Muscle layer of duodenum (tissue), 2 donors: ENCODE measurements around the gene MYPN.
"Not testable (repeated sequence)": the region's sequence is repeated elsewhere in the genome, so short reads cannot be mapped to it uniquely, and the experiment has no call there.

Source experiments
- H3K27ac ChIP-seq: one replicate; pipeline ENCODE4 v1.7.0; 2013; ENCODE audit warnings: mild to moderate bottlenecking, low read length
- H3K27me3 ChIP-seq: one replicate; pipeline ENCODE4 v1.7.0; 2013; ENCODE audit warnings: low read depth, mild to moderate bottlenecking, control low read depth, low read length
- H3K36me3 ChIP-seq, 2 donors: one replicate each; pipeline ENCODE4 v1.7.0; 2013; ENCODE audit warnings: low read length in 2 of 2, control low read depth in 1 of 2, mild to moderate bottlenecking in 1 of 2; ENCODE audit not compliant: insufficient read depth in 2 of 2, control insufficient read depth in 1 of 2
- H3K4me1 ChIP-seq, 2 donors: one replicate each; pipeline ENCODE4 v1.7.0; 2013; ENCODE audit warnings: low read length in 2 of 2, mild to moderate bottlenecking in 2 of 2, control low read depth in 1 of 2, moderate library complexity in 1 of 2; ENCODE audit not compliant: insufficient read depth in 2 of 2, control insufficient read depth in 1 of 2
- H3K4me3 ChIP-seq, 2 donors: one replicate each; pipeline ENCODE4 v1.7.0; 2013; ENCODE audit warnings: low read length in 2 of 2, low read depth in 1 of 2, mild to moderate bottlenecking in 1 of 2
- H3K9me3 ChIP-seq, 2 donors: one replicate each; pipeline ENCODE4 v1.7.0; 2013; ENCODE audit warnings: low read length in 2 of 2, control low read depth in 1 of 2, mild to moderate bottlenecking in 1 of 2; ENCODE audit not compliant: control insufficient read depth in 1 of 2
- donor health status: healthy.

The MYPN gene, protein sequence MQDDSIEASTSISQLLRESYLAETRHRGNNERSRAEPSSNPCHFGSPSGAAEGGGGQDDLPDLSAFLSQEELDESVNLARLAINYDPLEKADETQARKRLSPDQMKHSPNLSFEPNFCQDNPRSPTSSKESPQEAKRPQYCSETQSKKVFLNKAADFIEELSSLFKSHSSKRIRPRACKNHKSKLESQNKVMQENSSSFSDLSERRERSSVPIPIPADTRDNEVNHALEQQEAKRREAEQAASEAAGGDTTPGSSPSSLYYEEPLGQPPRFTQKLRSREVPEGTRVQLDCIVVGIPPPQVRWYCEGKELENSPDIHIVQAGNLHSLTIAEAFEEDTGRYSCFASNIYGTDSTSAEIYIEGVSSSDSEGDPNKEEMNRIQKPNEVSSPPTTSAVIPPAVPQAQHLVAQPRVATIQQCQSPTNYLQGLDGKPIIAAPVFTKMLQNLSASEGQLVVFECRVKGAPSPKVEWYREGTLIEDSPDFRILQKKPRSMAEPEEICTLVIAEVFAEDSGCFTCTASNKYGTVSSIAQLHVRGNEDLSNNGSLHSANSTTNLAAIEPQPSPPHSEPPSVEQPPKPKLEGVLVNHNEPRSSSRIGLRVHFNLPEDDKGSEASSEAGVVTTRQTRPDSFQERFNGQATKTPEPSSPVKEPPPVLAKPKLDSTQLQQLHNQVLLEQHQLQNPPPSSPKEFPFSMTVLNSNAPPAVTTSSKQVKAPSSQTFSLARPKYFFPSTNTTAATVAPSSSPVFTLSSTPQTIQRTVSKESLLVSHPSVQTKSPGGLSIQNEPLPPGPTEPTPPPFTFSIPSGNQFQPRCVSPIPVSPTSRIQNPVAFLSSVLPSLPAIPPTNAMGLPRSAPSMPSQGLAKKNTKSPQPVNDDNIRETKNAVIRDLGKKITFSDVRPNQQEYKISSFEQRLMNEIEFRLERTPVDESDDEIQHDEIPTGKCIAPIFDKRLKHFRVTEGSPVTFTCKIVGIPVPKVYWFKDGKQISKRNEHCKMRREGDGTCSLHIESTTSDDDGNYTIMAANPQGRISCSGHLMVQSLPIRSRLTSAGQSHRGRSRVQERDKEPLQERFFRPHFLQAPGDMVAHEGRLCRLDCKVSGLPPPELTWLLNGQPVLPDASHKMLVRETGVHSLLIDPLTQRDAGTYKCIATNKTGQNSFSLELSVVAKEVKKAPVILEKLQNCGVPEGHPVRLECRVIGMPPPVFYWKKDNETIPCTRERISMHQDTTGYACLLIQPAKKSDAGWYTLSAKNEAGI (N-terminal part only)

GRCh38 chr10:68109331-68109730 is at the start of gene MYPN:
Gene MYPN (plus strand): TSS chr10:68109488. CDS start chr10:68121439, 11,951 bp downstream.
- H3K36me3 ChIP-seq: no peaks in the 10 kb centered on the region
- H3K9me3 ChIP-seq: no peaks in the 10 kb centered on the region
- H3K27me3 ChIP-seq: no peaks in the 10 kb centered on the region
- H3K4me3 ChIP-seq: peak within 1 kb of the TSS in 1 of 2 donors; percentile 17
- H3K4me1 ChIP-seq: peaks cover 4% of the 10 kb centered on the region in 2 donors
- H3K27ac ChIP-seq: no peak within 1 kb of the TSS

DNA sequence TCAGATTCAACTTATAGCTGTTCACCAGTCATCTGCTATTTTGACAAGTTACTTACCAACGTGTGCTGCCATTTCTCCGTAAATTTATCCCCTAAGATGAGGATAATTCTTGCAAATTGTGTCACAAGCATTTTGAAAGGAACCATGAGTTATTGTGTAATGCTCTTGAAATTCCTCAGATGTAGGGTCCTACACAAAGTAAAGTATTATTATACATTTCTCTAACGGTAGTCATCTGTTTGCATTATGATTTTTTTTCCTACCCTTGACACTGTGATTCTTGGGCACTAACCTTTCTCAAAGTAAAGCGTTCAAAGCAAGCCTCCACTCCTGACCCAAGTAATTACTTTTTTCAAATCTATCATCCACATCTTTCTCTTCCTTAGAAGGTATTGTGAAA is 42.3 kb upstream of the MYPN start:
- no peak overlapping the region for H3K4me3 ChIP-seq
- H3K36me3 ChIP-seq: peaks cover 6 to 11% of the 10 kb centered on the region in 2 donors
- H3K4me1 ChIP-seq: peaks cover 0 to 14% of the 10 kb centered on the region in 2 donors
- H3K27me3 ChIP-seq: no peaks in the 10 kb centered on the region
- H3K27ac ChIP-seq: no peak overlapping the region
- no peaks in the 10 kb centered on the region for H3K9me3 ChIP-seq

GRCh38 chr10:68067508-68067907 is 41.8 kb upstream of the MYPN start:
- no peaks in the 10 kb centered on the region for H3K27me3 ChIP-seq
- H3K36me3 ChIP-seq: peaks cover 6 to 11% of the 10 kb centered on the region in 2 donors
- no peak overlapping the region for H3K4me3 ChIP-seq
- no peak overlapping the region for H3K27ac ChIP-seq
- peaks cover 0 to 14% of the 10 kb centered on the region in 2 donors for H3K4me1 ChIP-seq
- no peaks in the 10 kb centered on the region for H3K9me3 ChIP-seq

DNA sequence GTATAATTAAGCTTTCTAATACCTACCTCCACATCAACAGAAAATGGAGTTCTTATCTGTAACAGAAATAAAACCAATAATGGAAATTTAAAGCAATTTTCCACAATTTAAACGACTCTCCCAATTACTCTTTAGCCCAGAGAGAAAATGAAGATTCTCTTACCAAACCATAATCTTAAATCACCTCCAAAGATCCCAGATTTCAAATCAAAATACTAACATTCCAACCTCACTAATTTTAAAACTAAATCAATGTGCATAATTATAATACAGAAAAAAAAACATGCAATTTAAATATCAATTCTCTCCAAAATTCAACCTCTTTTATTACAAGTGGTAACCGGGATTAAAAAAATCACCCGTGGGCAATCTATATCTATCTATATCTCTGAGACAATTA is 35.7 kb upstream of the MYPN start:
- Histone ChIP-seq H3K4me1 (peaks cover 9 to 24% of the 10 kb centered on the region in 2 donors), H3K27ac (peak overlapping the region; percentile 95), H3K27me3 (no peaks in the 10 kb centered on the region), H3K36me3 (peaks cover 4 to 9% of the 10 kb centered on the region in 2 donors), H3K9me3 (no peaks in the 10 kb centered on the region), H3K4me3 (peak overlapping the region; percentile 78 to 98)

DNA sequence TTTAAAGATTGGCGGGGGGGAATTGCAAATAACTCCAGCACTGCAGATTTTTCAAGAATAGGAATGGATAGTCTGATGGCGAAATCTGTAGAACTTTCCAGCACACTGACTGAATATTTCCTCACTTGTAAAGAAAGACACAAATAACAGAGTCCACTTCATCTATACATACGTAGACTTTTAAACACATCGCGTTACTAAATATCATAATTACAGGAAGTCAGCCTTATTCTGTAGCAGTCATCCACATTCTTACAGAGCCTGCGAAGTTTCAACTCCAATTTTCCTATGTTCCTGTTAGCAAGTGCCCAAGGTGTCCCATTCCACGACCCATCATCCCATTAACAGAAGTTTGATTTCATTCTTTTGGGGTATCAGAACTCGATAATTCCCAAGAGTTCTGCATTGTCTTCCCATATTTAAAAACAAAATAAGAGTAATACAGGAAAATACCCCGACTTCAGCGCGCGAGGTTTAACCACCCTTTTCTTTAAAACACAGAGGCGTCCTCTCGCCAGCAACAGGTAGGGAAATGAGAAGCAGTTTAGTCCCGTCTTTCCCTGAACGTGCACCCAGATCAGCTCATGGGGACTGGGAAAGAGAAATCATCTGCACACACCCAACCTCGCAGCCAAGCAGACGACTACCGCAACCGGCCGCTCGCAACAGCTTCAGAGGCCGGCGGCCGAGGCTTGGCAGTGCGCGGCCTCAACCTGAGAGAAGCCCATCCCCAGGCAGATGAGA is 35.1 kb upstream of the MYPN start:
- H3K4me1 ChIP-seq: peaks cover 9 to 24% of the 10 kb centered on the region in 2 donors

GRCh38 chr10:68074775-68075549 is 34.3 kb upstream of the MYPN start, which contains the start of gene HERC4:
Gene HERC4 (minus strand): TSS chr10:68075283. CDS start chr10:68073108, 2,175 bp downstream.
- peaks cover 0 to 9% of the 10 kb centered on the region in 2 donors for H3K36me3 ChIP-seq
- H3K27ac ChIP-seq: peak within 1 kb of the TSS; percentile 95
- no peaks in the 10 kb centered on the region for H3K9me3 ChIP-seq
- peaks cover 9 to 24% of the 10 kb centered on the region in 2 donors for H3K4me1 ChIP-seq
- no peaks in the 10 kb centered on the region for H3K27me3 ChIP-seq
- H3K4me3 ChIP-seq: peak within 1 kb of the TSS; percentile 78 to 98

More for the DNA sequence above, 35.1 kb upstream of the MYPN start:
- Histone ChIP-seq H3K36me3 (peaks cover 4 to 9% of the 10 kb centered on the region in 2 donors), H3K27me3 (no peaks in the 10 kb centered on the region), H3K4me3 (peak overlapping the region; percentile 78 to 98), H3K9me3 (no peaks in the 10 kb centered on the region), H3K27ac (peak overlapping the region; percentile 95)

GRCh38 chr10:68075550-68076004 is 33.7 kb upstream of the MYPN start:
- Histone ChIP-seq H3K36me3 (peaks cover 0 to 9% of the 10 kb centered on the region in 2 donors), H3K4me1 (peaks cover 9 to 24% of the 10 kb centered on the region in 2 donors), H3K27ac (peak overlapping the region; percentile 28), H3K4me3 (peak overlapping the region; percentile 47 to 58), H3K9me3 (no peaks in the 10 kb centered on the region), H3K27me3 (no peaks in the 10 kb centered on the region)

- H3K4me3 ChIP-seq, H3K27me3 ChIP-seq, H3K27ac ChIP-seq, H3K9me3 ChIP-seq, H3K36me3 ChIP-seq: not testable (repeated sequence)
- peaks cover 9 to 20% of the 10 kb centered on the region in 2 donors for H3K4me1 ChIP-seq
These were observed 33.2 kb upstream of the MYPN start for GRCh38 chr10:68076081-68076480.

DNA sequence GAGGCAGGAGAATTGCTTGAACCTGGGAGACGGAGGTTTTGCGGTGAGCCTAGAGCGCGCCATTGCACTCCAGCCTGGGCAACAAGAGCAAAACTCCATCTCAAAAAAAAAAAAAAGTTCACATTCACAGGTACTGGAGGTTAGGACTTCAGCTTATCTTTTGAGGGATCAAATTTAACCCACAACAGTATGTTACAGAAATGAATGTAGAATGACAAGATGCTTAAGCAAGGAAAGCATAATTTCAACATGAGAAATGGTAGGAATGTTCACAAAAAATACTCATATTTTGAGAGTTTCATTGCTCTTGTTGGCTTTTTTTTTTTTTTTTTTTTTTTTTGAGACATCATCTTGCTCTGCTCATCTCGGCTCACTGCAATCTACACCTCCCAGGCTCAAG is 32.3 kb upstream of the MYPN start:
- peaks cover 9 to 13% of the 10 kb centered on the region in 2 donors for H3K4me1 ChIP-seq
- H3K27ac ChIP-seq: no peak overlapping the region
- H3K27me3 ChIP-seq: no peaks in the 10 kb centered on the region
- H3K4me3 ChIP-seq: no peak overlapping the region
- H3K36me3 ChIP-seq: peaks cover 0 to 9% of the 10 kb centered on the region in 2 donors
- H3K9me3 ChIP-seq: no peaks in the 10 kb centered on the region
